SK-N-SH treated with all-trans-retinoic acid at 6 μM for 48 hours (cell line): ENCODE measurements around the gene NTM.

ENCODE experiments used
- ATAC-seq: fragments of 200-7000 bp; cut with Tn5 transposase; 3 replicates; pipeline ENCODE4 v1.9.1; 2020; ENCODE audit warnings: mild to moderate bottlenecking, moderate library complexity
- ARNTL ChIP-seq: fragments of 450-650 bp; formaldehyde crosslinking; IDR thresholded peaks from 2 replicates; pipeline ENCODE4 v1.5.0; 2020; ENCODE audit warnings: low read depth, mild to moderate bottlenecking, moderate library complexity, borderline replicate concordance
- CREB5 ChIP-seq: fragments of 250-450 bp; sonication (Bioruptor Pico); IDR thresholded peaks from 2 replicates; pipeline ENCODE4 v1.5.1; 2020; ENCODE audit warnings: low read depth, mild to moderate bottlenecking, moderate library complexity
- CSDC2 ChIP-seq: fragments of 250-450 bp; sonication (Bioruptor Pico); IDR thresholded peaks from 2 replicates; pipeline ENCODE4 v1.5.0; 2020; ENCODE audit warnings: mild to moderate bottlenecking, moderate library complexity
- CSRNP3 ChIP-seq: fragments of 250-450 bp; sonication (Bioruptor Pico); IDR thresholded peaks from 2 replicates; pipeline ENCODE4 v1.5.1; 2021; ENCODE audit warnings: mild to moderate bottlenecking, moderate library complexity
- ESRRG ChIP-seq: fragments of 250-450 bp; sonication (Bioruptor Pico); IDR thresholded peaks from 2 replicates; pipeline ENCODE4 v1.6.1; 2021; ENCODE audit warnings: mild to moderate bottlenecking
- GLIS3 ChIP-seq: fragments of 250-450 bp; sonication (Bioruptor Pico); IDR thresholded peaks from 2 replicates; pipeline ENCODE4 v1.5.0; 2020; ENCODE audit warnings: mild to moderate bottlenecking, moderate library complexity
- ISL1 ChIP-seq: fragments of 250-450 bp; sonication (Bioruptor Pico); IDR thresholded peaks from 2 replicates; pipeline ENCODE4 v2.1.2; 2022; ENCODE audit warnings: mild to moderate bottlenecking, moderate library complexity
- OSR1 ChIP-seq: fragments of 250-450 bp; sonication (Bioruptor Pico); IDR thresholded peaks from 2 replicates; pipeline ENCODE4 v1.8.0; 2022; ENCODE audit warnings: moderate library complexity, mild to moderate bottlenecking, inconsistent platforms
- PATZ1 ChIP-seq: fragments of 250-450 bp; sonication (Bioruptor Pico); IDR thresholded peaks from 2 replicates; pipeline ENCODE4 v1.8.0; 2020; ENCODE audit warnings: mild to moderate bottlenecking, moderate library complexity, borderline replicate concordance
- PPARA ChIP-seq: fragments of 250-450 bp; sonication (Bioruptor Pico); IDR thresholded peaks from 2 replicates; pipeline ENCODE4 v1.5.0; 2020; ENCODE audit warnings: mild to moderate bottlenecking, borderline replicate concordance
- RARB ChIP-seq: fragments of 250-450 bp; sonication (Bioruptor Pico); IDR thresholded peaks from 2 replicates; pipeline ENCODE4 v1.8.0; 2021; ENCODE audit warnings: mild to moderate bottlenecking, moderate library complexity
- SNAI2 ChIP-seq: fragments of 250-450 bp; sonication (Bioruptor Pico); IDR thresholded peaks from 2 replicates; pipeline ENCODE4 v1.5.0; 2020; ENCODE audit warnings: mild to moderate bottlenecking, moderate library complexity
- TCF4 ChIP-seq: fragments of 250-450 bp; sonication (Bioruptor Pico); IDR thresholded peaks from 2 replicates; pipeline ENCODE4 v1.8.0; 2021; ENCODE audit warnings: mild to moderate bottlenecking, moderate library complexity, borderline replicate concordance
- TOX ChIP-seq: fragments of 250-450 bp; sonication (Bioruptor Pico); IDR thresholded peaks from 2 replicates; pipeline ENCODE4 v1.8.0; 2021; ENCODE audit warnings: mild to moderate bottlenecking, moderate library complexity, borderline replicate concordance
- TSHZ2 ChIP-seq: fragments of 250-450 bp; sonication (Bioruptor Pico); IDR thresholded peaks from 2 replicates; pipeline ENCODE4 v1.5.0; 2020; ENCODE audit warnings: mild to moderate bottlenecking, moderate library complexity
- ZC3H10 ChIP-seq: fragments of 250-450 bp; sonication (Bioruptor Pico); IDR thresholded peaks from 2 replicates; pipeline ENCODE4 v1.5.1; 2021; ENCODE audit warnings: mild to moderate bottlenecking, moderate library complexity
- ZFP3 ChIP-seq: fragments of 250-450 bp; sonication (Bioruptor Pico); IDR thresholded peaks from 2 replicates; pipeline ENCODE4 v1.5.0; 2020; ENCODE audit warnings: mild to moderate bottlenecking, moderate library complexity
- ZNF565 ChIP-seq: fragments of 450-650 bp; formaldehyde crosslinking; conservative IDR thresholded peaks from 2 replicates; pipeline ENCODE4 v1.5.0; 2020; ENCODE audit warnings: low read depth, mild to moderate bottlenecking, moderate library complexity
- ZNF70 ChIP-seq: fragments of 450-650 bp; formaldehyde crosslinking; IDR thresholded peaks from 2 replicates; pipeline ENCODE4 v1.5.0; 2020; ENCODE audit warnings: mild to moderate bottlenecking, moderate library complexity
- ZNF8 ChIP-seq: fragments of 450-650 bp; formaldehyde crosslinking; IDR thresholded peaks from 2 replicates; pipeline ENCODE4 v1.5.0; 2020; ENCODE audit warnings: mild to moderate bottlenecking, moderate library complexity

NTM gene

GRCh38 chr11:131944736-131945135, 574.3 kb downstream of the NTM start:
- TF ChIP-seq ARNTL (CRISPR knock-in tag) = no peak
- TF ChIP-seq PATZ1 = no peak
- TF ChIP-seq ZFP3 (CRISPR knock-in tag) = no peak
- TF ChIP-seq, all 23 proteins: peak for 0
- ATAC-seq = no peak

GRCh38 chr11:131945706-131946105, 575.3 kb downstream of the NTM start:
- ATAC-seq = peak; percentile 46; the same call in 2 of the 3 replicates
- TF ChIP-seq ZNF8 (CRISPR knock-in tag) (no peak), CREB5 (CRISPR knock-in tag) (no peak; the same call in 1 of the 2 replicates), TCF4 (CRISPR knock-in tag) (peak; percentile 94), GLIS3 (CRISPR knock-in tag) (no peak; the same call in 1 of the 2 replicates), TSHZ2 (CRISPR knock-in tag) (peak; percentile 80; the same call in 1 of the 2 replicates), RARB (CRISPR knock-in tag) (no peak), ISL1 (peak; percentile 75), ESRRG (CRISPR knock-in tag) (0 out of 2 replicates have a peak, but pooled peaks have one; percentile 23)

GRCh38 chr11:131947511-131947910, 577.1 kb downstream of the NTM start:
- no peak for ATAC-seq
- TF ChIP-seq CREB5 (CRISPR knock-in tag) (no peak), ZC3H10 (CRISPR knock-in tag) (no peak), ISL1 (no peak), ZNF70 (CRISPR knock-in tag) (no peak), CSRNP3 (CRISPR knock-in tag) (no peak), TOX (CRISPR knock-in tag) (no peak), SNAI2 (CRISPR knock-in tag) (no peak), PPARA (no peak), ZNF565 (CRISPR knock-in tag) (no peak), RARB (CRISPR knock-in tag) (no peak), GLIS3 (CRISPR knock-in tag) (no peak), OSR1 (no peak), CSDC2 (CRISPR knock-in tag) (no peak), PATZ1 (no peak)
- TF ChIP-seq, all 23 proteins: peak for 0
